Ishikawa (cell line): ENCODE measurements around the gene SPINK7.

Experiments
- CEBPB ChIP-seq: IDR thresholded peaks from 2 replicates; pipeline ENCODE4 v1.6.1; 2012
- CREB1 ChIP-seq: IDR thresholded peaks from 2 replicates; pipeline ENCODE4 v1.6.1; 2012; ENCODE audit warnings: low read depth
- EGR1 ChIP-seq: IDR thresholded peaks from 2 replicates; pipeline ENCODE4 v1.6.1; 2012
- EP300 ChIP-seq: IDR thresholded peaks from 2 replicates; pipeline ENCODE4 v1.6.1; 2012; ENCODE audit warnings: borderline replicate concordance
- FOXM1 ChIP-seq: IDR thresholded peaks from 2 replicates; pipeline ENCODE4 v1.6.1; 2012; ENCODE audit warnings: low read depth, borderline replicate concordance
- NFIC ChIP-seq: IDR thresholded peaks from 2 replicates; pipeline ENCODE4 v1.6.1; 2012
- RAD21 ChIP-seq: IDR thresholded peaks from 2 replicates; pipeline ENCODE4 v1.6.1; 2012; ENCODE audit warnings: low read depth
- TAF1 ChIP-seq: IDR thresholded peaks from 2 replicates; pipeline ENCODE4 v1.6.1; 2012; ENCODE audit warnings: low read depth, mild to moderate bottlenecking
- TCF12 ChIP-seq: IDR thresholded peaks from 2 replicates; pipeline ENCODE4 v1.6.1; 2012; ENCODE audit warnings: low read depth
- TEAD4 ChIP-seq: IDR thresholded peaks from 2 replicates; pipeline ENCODE4 v1.6.1; 2012
- YY1 ChIP-seq: IDR thresholded peaks from 2 replicates; pipeline ENCODE4 v1.6.1; 2012; ENCODE audit warnings: low read depth
- ZBTB7A ChIP-seq: IDR thresholded peaks from 2 replicates; pipeline ENCODE4 v1.6.1; 2012; ENCODE audit warnings: low read depth
- TF ChIP-seq, protein P1 (sequence below): IDR thresholded peaks from 2 replicates; pipeline ENCODE4 v1.6.1; 2012
- TF ChIP-seq, protein P2 (sequence below): IDR thresholded peaks from 2 replicates; pipeline ENCODE4 v1.6.1; 2012; ENCODE audit warnings: low read depth, mild to moderate bottlenecking
- TF ChIP-seq, protein P3 (sequence below): IDR thresholded peaks from 2 replicates; pipeline ENCODE4 v1.6.1; 2012

SPINK7 gene

DNA sequence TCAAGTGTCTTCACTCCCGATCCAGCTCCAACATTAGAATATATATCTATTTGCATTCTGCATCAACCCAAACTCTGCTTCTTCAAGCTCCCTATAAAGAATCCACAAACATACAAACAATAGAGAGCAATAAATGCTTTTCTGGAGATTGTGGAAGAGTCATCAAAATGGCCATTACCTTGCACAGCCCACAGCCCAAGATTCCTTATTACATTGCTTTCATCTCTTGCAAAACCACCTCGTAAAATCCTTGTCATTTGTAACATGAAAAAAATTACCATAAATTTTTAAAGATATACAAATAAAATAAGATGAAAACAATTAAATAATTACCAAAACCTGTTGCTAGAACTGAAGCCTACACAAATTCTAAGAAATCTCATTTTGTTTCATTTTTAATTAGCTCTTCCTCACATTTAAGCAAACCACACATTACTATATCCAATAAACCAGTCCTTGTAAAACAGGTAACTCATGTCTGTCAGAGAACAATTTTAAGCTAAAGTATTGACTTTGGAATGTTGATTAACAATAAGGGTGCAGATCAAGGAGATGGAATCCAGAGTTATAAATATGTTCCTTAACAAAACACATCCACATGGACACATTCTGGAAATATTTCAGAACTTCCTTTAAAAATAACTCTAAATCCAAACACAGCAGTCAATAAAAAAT, 30.3 kb downstream of the SPINK7 start:
- TF ChIP-seq, protein P1, sequence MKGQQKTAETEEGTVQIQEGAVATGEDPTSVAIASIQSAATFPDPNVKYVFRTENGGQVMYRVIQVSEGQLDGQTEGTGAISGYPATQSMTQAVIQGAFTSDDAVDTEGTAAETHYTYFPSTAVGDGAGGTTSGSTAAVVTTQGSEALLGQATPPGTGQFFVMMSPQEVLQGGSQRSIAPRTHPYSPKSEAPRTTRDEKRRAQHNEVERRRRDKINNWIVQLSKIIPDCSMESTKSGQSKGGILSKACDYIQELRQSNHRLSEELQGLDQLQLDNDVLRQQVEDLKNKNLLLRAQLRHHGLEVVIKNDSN = no peak
- TF ChIP-seq CREB1 = no peak
- TF ChIP-seq, protein P2, sequence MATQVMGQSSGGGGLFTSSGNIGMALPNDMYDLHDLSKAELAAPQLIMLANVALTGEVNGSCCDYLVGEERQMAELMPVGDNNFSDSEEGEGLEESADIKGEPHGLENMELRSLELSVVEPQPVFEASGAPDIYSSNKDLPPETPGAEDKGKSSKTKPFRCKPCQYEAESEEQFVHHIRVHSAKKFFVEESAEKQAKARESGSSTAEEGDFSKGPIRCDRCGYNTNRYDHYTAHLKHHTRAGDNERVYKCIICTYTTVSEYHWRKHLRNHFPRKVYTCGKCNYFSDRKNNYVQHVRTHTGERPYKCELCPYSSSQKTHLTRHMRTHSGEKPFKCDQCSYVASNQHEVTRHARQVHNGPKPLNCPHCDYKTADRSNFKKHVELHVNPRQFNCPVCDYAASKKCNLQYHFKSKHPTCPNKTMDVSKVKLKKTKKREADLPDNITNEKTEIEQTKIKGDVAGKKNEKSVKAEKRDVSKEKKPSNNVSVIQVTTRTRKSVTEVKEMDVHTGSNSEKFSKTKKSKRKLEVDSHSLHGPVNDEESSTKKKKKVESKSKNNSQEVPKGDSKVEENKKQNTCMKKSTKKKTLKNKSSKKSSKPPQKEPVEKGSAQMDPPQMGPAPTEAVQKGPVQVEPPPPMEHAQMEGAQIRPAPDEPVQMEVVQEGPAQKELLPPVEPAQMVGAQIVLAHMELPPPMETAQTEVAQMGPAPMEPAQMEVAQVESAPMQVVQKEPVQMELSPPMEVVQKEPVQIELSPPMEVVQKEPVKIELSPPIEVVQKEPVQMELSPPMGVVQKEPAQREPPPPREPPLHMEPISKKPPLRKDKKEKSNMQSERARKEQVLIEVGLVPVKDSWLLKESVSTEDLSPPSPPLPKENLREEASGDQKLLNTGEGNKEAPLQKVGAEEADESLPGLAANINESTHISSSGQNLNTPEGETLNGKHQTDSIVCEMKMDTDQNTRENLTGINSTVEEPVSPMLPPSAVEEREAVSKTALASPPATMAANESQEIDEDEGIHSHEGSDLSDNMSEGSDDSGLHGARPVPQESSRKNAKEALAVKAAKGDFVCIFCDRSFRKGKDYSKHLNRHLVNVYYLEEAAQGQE = no peak
- TF ChIP-seq ZBTB7A = no peak
- no peak for TF ChIP-seq NFIC
- no peak for TF ChIP-seq FOXM1
- TF ChIP-seq CEBPB = no peak
- no peak for TF ChIP-seq TEAD4
- no peak for TF ChIP-seq EP300
- no peak for TF ChIP-seq YY1
- no peak for TF ChIP-seq RAD21
- TF ChIP-seq, protein P3, sequence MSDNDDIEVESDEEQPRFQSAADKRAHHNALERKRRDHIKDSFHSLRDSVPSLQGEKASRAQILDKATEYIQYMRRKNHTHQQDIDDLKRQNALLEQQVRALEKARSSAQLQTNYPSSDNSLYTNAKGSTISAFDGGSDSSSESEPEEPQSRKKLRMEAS = no peak
- TF ChIP-seq TAF1 = no peak

DNA sequence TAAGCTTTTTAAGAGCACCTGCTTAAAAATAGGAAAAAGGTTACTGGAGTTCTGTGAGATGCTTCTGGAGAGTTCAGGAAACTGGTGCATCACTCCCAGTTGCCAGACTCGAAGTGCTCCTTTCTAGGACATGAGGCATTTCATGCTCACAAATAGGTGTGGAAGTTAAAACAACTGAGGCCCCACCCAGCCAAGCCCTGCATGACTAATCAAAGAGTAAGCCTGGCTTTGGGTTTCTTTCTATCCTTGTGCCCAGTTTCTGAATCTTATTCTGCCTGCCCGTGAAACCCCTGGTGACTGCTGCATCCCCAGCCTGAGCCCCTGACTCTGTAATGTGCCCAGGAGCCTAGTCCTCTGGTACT, 30.8 kb downstream of the SPINK7 start:
- TF ChIP-seq YY1 (no peak), TAF1 (no peak), NFIC (no peak), CREB1 (no peak), RAD21 (no peak), CEBPB (no peak), TEAD4 (no peak), TCF12 (no peak), ZBTB7A (no peak), EGR1 (no peak), FOXM1 (no peak), EP300 (no peak)
- TF ChIP-seq, protein P2 = no peak
- TF ChIP-seq, protein P1 = no peak
- TF ChIP-seq, protein P3 = no peak

DNA sequence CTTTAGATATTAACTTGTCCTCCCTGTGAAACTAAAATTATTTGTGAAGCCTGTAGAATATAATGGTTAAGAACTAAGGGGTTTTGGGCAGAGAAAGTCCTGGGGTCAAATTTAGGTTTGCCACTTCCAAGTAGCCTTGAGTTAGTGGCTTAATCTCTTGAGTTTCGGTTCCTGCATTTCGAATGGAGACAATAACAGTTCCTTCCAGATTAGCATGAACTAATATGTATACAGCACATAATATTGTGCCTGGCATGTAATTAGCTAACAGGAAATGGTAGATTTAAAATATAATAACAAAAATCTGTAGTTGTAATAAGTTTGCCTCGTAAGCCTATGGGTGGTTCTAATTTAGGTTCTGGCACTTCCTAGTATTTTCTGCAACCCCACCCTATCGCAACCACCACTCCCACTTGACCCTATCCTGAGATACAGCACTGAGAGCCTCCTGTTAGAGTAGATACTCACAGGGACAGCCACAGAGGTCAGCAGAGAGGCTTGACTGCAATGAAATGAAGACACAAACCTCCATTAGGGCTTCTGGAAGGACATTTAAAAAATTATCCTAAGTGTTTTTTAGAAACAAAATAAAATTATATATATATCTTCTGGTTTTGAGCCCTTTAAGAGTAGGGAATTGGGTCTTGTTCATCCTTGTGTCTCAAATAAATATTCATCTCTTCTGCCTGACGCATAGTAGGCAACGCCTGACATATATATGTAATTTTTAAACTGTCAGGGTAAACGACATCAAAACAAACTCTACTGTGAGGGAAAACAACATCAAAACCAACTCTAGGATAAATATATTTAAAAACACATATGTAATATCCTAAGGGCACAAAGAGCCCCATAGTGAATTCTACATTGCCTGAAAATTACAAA, 31.6 kb downstream of the SPINK7 start:
- TF ChIP-seq FOXM1 (no peak), TEAD4 (no peak), CEBPB (no peak), RAD21 (no peak), ZBTB7A (no peak), EP300 (no peak), NFIC (no peak), TAF1 (no peak)
- TF ChIP-seq, protein P1 = no peak
- TF ChIP-seq, protein P3 = no peak

DNA sequence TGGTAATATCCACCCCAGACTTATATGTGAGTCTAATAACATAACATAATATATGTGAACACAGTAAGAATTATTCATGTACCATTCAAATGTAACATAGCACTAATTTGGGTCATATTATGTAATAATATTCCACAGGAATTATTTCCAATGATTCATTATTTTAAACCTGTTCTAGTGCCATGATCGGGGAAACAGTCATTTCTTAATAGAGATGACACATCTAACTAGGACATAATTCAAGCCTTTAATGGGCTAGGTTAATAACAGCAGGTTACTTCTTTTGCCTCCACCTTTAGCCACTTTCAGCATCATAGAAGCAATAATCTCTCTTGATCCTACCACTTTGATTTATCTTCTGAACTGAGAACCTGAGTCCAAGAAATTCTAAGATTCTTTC, 35.5 kb downstream of the SPINK7 start:
- no peak for TF ChIP-seq CREB1
- no peak for TF ChIP-seq TEAD4
- TF ChIP-seq RAD21 = no peak

DNA sequence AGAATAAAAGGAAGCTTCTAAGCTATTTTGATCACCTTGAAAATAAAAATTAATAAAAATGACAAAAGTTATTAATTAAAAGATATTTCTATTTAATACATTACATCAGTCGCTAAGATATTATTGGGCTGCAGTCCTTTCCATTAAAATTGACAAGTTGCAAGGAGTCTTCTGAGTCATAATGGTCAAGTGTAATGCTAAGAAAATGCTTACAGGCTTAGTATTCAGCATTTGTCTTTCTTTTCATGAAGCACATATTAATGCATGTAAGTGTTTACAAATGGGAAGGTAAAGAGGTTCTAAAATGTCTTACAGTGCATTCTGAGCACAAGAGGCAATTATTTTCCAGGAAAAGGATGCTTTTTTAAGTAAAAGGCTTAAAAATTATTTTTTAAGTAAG, 40.5 kb downstream of the SPINK7 start:
- TF ChIP-seq, protein P2 = no peak
- TF ChIP-seq TAF1 (no peak), TCF12 (no peak), EP300 (no peak), FOXM1 (no peak), CREB1 (no peak), TEAD4 (no peak), ZBTB7A (no peak), RAD21 (no peak), NFIC (no peak), CEBPB (no peak), EGR1 (no peak), YY1 (no peak)
- TF ChIP-seq, protein P1 = no peak
- TF ChIP-seq, protein P3 = no peak
